NCI-H128 (cell line): Measurements from ENCODE around the gene STK17B.
"Not testable (repeated sequence)": the region's sequence is repeated elsewhere in the genome, so short reads cannot be mapped to it uniquely, and the experiment has no call there.

ENCODE experiments used
- DNase-seq: peaks from one replicate; lab custom pipeline; 2025; ENCODE audit not compliant: unreplicated experiment; lab: John Stamatoyannopoulos, UW

The STK17B gene

GRCh38 chr2:196113061-196113974 is 58.1 kb downstream of the STK17B start:
- no peak for DNase-seq

DNA sequence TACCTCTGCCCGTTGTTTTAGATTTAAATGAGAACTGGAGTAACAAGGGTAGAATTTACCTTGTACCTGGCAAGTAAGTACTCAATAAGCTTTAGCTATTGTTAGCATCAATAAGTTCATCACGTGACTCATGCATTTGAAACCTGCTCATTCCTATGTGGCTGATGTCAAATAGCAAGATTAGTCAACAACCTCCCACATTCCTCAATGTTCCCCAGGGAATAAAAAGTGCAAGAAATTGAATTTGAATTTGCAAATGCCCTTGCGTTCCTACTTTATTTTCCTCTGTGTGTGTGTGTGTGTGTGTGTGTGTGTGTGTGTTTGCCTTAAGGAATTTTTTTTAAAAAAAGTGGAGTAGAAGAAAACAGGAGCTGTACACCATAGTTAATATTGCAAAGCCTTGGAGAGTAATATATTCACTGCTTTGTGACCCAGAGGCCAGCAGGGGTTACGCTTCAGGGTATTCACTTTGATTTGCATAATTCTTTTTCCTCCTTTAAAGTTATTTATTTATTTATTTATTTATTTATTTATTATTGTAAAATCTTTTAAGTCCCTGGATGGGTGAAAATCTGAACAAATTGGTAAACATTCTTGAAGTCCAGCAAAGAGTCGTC is 58.9 kb downstream of the STK17B start:
- DNase-seq, result no peak

DNA sequence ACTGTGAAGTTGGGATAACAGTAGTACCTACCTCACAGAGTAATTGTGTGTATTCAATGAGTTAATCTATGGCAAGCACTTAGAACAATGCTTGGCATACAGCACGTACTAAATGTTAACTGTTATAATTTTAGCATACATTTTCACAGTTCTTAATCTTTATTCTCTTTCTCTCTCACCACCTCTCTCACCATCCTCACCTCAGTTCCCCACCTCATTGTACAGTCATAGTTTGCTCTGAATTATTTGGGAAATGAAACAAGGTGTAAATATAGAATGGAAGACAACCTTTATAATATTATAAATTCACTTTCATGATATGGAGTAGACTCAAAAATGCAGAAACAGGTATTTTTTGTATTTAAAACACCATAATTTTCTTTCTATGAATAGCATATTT is 62.8 kb downstream of the STK17B start:
- no peak for DNase-seq

- DNase-seq, result no peak
These were observed 65.4 kb downstream of the STK17B start for GRCh38 chr2:196105951-196106350.

DNA sequence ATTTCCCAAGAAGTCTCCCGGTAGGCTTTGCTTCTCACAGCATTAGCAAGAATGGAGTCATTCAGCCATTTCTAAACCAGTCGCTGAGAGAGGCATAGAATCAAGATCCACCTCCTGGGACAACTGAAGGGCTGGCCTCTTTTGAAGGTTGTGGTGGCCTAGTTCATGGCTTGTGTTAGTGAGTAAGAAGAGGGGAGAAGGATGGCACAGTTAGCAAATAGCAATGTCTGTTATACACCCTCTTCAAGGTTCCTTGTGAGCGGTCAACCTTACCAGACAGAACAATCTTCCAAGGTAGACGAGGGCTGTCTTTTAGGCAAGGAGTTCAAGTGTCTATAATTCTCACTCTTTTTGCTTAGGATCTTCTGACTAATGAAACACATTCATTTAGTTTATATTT is 67.3 kb downstream of the STK17B start:
- DNase-seq, result no peak

DNA sequence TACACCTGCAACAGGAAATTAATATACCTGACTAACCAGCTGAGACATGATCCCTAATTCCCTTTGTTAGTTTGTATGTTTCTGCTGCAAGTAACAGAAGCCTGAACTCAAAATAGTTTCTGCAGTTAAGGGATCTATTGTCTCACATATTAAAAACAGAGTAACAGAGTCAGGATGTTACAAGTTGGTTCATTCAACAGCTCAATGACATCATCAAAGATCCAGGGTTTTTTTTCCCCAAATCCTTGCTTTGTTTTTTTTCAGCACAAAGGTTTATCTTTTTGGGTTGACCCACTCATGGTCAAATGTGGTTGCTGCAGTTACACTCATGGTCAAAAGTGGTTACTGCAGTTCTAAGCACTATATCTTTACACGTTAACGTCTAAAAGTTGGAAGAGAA is 67.8 kb downstream of the STK17B start:
- no peak for DNase-seq

DNA sequence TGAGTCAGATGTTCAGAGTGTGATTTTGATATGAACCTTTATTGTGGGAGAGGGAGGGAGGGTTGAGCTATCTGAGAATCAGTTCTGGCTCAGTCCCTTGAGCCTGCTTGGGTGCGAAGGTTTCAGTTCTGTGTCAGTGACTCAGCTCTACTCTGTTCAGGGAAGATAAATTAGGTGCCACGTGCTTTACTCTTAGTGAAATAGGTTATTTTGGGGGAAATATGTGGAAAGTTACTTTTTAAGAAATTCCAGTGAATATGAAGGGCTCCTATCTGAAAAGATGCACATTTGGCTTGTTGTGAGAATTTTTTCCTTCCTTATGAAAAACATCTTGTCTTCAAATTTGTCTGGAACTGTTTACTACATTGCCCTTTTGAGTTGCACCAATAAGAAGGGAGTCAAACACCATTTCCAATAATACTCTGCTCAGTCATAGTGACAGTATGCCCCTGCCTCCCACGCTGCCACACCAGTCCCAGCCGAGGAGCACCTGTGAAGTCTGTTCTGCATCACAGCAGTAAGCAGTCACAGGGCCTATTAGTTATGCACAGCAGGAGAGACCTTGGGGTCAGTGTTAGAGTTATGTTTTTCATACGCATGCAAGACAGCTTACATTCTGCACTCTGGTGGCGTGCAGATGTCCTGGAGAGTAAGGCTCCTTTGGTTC is 69.9 kb downstream of the STK17B start:
- no peak for DNase-seq

- DNase-seq, result no peak
These were observed 71.5 kb downstream of the STK17B start for GRCh38 chr2:196099916-196100315.

GRCh38 chr2:196097864-196098660 is 73.3 kb downstream of the STK17B start:
- no peak for DNase-seq

GRCh38 chr2:196096982-196097745 is 74.2 kb downstream of the STK17B start:
- no peak for DNase-seq

DNA sequence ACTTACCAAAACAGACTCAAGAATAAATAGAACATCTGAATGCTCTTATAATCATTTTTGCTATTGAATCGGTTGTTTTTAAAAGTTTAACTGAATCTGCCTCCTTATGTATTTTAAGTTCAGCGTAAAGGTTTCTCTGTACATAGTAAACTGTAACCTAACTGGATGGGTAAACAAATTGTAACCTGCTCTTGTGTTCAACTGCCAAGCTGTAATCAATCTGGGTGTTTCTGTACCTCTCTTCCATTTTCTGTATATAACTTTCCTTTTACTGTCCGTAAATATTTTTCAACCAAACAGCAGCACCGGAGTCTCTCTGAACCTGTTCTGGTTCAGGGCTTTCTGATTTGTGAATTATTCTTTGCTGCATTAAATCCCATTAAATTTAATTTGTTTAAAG is 75.1 kb downstream of the STK17B start:
- DNase-seq, result no peak

GRCh38 chr2:196089448-196089847 is 81.9 kb downstream of the STK17B start:
- DNase-seq, result not testable (repeated sequence)

GRCh38 chr2:196088203-196088602 is 83.2 kb downstream of the STK17B start:
- no peak for DNase-seq

DNA sequence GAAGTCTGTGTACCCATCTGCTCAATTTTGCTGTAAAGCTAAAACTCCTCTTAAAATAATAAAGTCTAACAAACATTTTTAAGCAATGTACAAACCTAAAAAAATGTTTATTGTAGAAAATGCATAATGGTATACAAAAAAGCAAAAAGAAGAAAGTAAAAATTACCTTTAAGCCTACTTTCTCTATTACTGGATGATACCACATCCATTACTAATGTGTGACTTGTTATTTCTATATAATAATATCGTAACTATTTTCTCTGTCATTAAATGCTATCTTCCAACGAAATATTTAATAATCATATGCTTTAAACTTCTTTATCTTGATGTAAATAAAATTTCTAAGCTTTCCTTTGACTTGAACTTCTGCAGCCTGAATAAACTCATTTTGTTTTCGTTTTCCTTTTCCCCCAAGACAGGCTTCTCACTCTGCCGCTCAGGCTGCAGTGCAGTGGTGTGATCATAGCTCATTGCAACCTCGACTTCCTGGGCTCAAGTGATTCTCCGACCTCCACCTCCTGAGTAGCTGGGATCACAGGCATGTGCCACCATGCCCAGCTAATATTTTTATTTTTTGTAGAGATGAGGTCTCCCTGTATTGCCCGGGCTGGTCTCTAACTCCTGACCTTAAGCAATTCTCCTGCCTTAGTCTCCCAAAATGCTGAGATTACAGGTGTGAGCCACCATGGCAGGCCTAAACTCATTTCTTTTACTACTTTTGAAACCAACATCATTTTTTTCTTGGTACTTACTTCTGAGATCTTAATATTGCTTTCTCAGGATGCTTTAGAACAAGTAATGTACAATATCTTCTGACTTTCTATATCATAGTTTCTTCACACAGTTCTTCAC is 84.6 kb downstream of the STK17B start:
- no peak for DNase-seq

DNA sequence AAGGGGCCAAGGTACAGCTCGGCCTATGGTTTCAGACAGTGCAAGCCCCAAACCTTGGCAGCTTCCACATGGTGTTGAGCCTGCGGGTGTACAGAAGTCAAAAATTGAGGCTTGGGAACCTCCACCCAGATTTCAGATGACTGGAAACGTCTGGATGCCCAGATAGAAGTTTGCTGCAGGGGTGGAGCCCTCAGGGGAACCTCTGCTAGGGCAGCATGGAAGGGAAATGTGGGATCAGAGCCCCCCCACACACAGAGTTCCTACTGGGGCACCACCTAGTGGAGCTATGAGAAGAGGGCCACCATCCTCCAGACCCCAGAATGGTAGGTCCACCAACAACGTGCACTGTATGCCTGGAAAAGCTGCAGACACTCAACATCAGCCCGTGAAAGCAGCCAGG is 87.8 kb downstream of the STK17B start:
- no peak for DNase-seq
